Activated CD8-positive, alpha-beta memory T cell treated with anti-CD3 and anti-CD28 coated beads, Interleukin-2, amount 50 U/mL, for 48 hours (primary cell): ENCODE data around the gene CBLL1.

Experiments
- DNase-seq: peaks from one replicate; pipeline ENCODE4 v3.0.0-alpha.2; 2020

The CBLL1 gene

GRCh38 chr7:107746006-107746405 is 2.1 kb downstream of the CBLL1 start:
- DNase-seq, result no peak

GRCh38 chr7:107751113-107751512 is 7.2 kb downstream of the CBLL1 start:
- DNase-seq, result no peak

GRCh38 chr7:107754642-107755041 is 10.7 kb downstream of the CBLL1 start:
- DNase-seq, result no peak

- no peak for DNase-seq
Observed at GRCh38 chr7:107758667-107759066, 14.7 kb downstream of the CBLL1 start.

- no peak for DNase-seq
Observed at GRCh38 chr7:107767391-107767790, 23.4 kb downstream of the CBLL1 start.

GRCh38 chr7:107768263-107768662 is 24.3 kb downstream of the CBLL1 start:
- DNase-seq, result no peak

GRCh38 chr7:107773027-107773426 is 29.1 kb downstream of the CBLL1 start:
- DNase-seq, result no peak

- no peak for DNase-seq
Observed at GRCh38 chr7:107777702-107778101, 33.8 kb downstream of the CBLL1 start.

GRCh38 chr7:107778283-107778682 is 34.3 kb downstream of the CBLL1 start:
- DNase-seq, result no peak

- DNase-seq, result no peak
Observed at GRCh38 chr7:107779647-107780099, 35.7 kb downstream of the CBLL1 start.

- DNase-seq, result no peak
Observed at GRCh38 chr7:107782374-107782773, 38.4 kb downstream of the CBLL1 start.

- no peak for DNase-seq
Observed at GRCh38 chr7:107783648-107784047, 39.7 kb downstream of the CBLL1 start.

GRCh38 chr7:107785170-107785569 is 41.2 kb downstream of the CBLL1 start:
- no peak for DNase-seq

- DNase-seq, result no peak
Observed at GRCh38 chr7:107785926-107786325, 42.0 kb downstream of the CBLL1 start.

GRCh38 chr7:107788216-107788615 is 44.3 kb downstream of the CBLL1 start:
- no peak for DNase-seq

- DNase-seq, result no peak
Observed at GRCh38 chr7:107788662-107789061, 44.7 kb downstream of the CBLL1 start.

- DNase-seq, result no peak
Observed at GRCh38 chr7:107789647-107790046, 45.7 kb downstream of the CBLL1 start.

- DNase-seq, result no peak
Observed at GRCh38 chr7:107792364-107792763, 48.4 kb downstream of the CBLL1 start.

- DNase-seq, result no peak
Observed at GRCh38 chr7:107799647-107800264, 55.8 kb downstream of the CBLL1 start.

- DNase-seq, result no peak
Observed at GRCh38 chr7:107803009-107803610, 59.2 kb downstream of the CBLL1 start, which contains the start of gene SLC26A3. TSS of gene SLC26A3 (minus strand) at chr7:107803223. CDS start at chr7:107794509, 8,714 bp downstream.

- DNase-seq, result no peak
Observed at GRCh38 chr7:107809179-107809578, 65.2 kb downstream of the CBLL1 start.

GRCh38 chr7:107810626-107811025 is 66.7 kb downstream of the CBLL1 start:
- no peak for DNase-seq
